Fibroblast of mammary gland (primary cell): ENCODE data around the gene ADAM23.

Experiments
- DNase-seq: peaks from one replicate; pipeline ENCODE4 v3.0.0-alpha.2; 2010; ENCODE audit warnings: low read depth
- H3K4me3 ChIP-seq: 2 replicates; pipeline ENCODE4 v1.5.1; 2011; ENCODE audit warnings: low read depth, mild to moderate bottlenecking, low read length, moderate library complexity; ENCODE audit not compliant: control insufficient read depth
- CTCF ChIP-seq: conservative IDR thresholded peaks from 2 replicates; pipeline ENCODE4 v1.5.1; 2011; ENCODE audit warnings: low read depth, low read length, inconsistent platforms; ENCODE audit not compliant: control insufficient read depth, insufficient read depth

The ADAM23 gene

GRCh38 chr2:206639636-206640035 is 196.3 kb downstream of the ADAM23 start:
- no peak for DNase-seq
- TF ChIP-seq CTCF: no peak
- H3K4me3 ChIP-seq: no peak overlapping the region

DNA sequence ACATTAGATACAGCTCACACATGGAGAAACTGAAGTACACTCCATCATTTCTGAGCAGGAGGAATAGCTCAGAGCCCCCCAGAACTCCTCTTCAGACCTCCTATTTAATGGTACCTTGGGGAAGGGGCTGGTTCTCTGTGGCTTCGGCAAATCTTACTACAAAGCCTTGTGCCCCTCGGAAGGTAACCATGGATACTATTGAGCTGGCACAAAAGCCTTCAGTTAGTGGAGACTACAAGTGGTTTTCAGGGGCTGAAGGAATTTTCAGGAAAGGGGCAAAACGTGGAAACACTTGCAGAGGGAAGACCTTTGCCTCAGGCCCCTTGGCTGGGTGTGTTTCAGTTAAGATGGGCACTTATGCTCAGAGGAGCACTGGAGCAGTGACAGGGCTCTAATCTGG is 197.9 kb downstream of the ADAM23 start:
- no peak for TF ChIP-seq CTCF

GRCh38 chr2:206642075-206643025 is 199.0 kb downstream of the ADAM23 start, which contains the start of gene FAM237A:
Gene FAM237A, plus strand, starts transcription at chr2:206642487. Its CDS starts 1,750 bp downstream, at chr2:206644237.
- H3K4me3 ChIP-seq: no peak within 1 kb of the TSS
- TF ChIP-seq CTCF: no peak
- peak; percentile 67 for DNase-seq

More for the DNA sequence above, 197.9 kb downstream of the ADAM23 start:
- no peak overlapping the region for H3K4me3 ChIP-seq
- DNase-seq: no peak

GRCh38 chr2:206647985-206648384 is 204.7 kb downstream of the ADAM23 start:
- DNase-seq: no peak
- TF ChIP-seq CTCF: no peak
- H3K4me3 ChIP-seq: no peak overlapping the region

DNA sequence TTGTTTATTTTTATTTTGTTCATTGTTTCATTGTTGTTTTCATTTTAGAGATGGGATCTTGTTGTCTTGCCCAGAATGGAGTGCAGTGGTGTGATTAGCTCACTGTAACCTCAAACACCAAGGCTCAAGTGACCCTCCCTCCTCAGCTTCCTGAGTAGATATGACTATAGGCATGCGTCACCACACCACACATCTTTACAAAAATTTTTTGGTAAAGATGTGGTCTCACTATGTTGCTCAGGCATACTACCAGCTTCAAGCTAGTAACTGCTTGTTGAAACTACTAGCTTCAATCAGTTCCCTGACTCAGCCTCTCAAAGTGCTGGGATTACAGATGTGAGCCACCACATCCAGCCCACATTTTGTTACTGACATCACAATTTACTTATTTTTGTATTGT is 213.8 kb downstream of the ADAM23 start:
- no peak for TF ChIP-seq CTCF
- peak; percentile 4 for DNase-seq
- no peak overlapping the region for H3K4me3 ChIP-seq

- no peak overlapping the region for H3K4me3 ChIP-seq
- DNase-seq: no peak
- TF ChIP-seq CTCF: no peak
These were observed 221.9 kb downstream of the ADAM23 start for GRCh38 chr2:206665251-206665650.
